ENCODE measurements around the gene IGF2BP3.
"Not testable (repeated sequence)": the region's sequence is repeated elsewhere in the genome, so short reads cannot be mapped to it uniquely, and the experiment has no call there.

Gene IGF2BP3

GRCh38 chr7:23426876-23427275, 43.4 kb downstream of the IGF2BP3 start:
- no peak for DNase-seq

- no peak for DNase-seq
Measured at GRCh38 chr7:23422909-23423308, 47.4 kb downstream of the IGF2BP3 start.

GRCh38 chr7:23422384-23422783, 47.9 kb downstream of the IGF2BP3 start:
- DNase-seq: no peak

GRCh38 chr7:23419845-23420244, 50.4 kb downstream of the IGF2BP3 start:
- no peak for DNase-seq

GRCh38 chr7:23419160-23419559, 51.1 kb downstream of the IGF2BP3 start:
- DNase-seq: no peak

GRCh38 chr7:23418046-23418445, 52.2 kb downstream of the IGF2BP3 start:
- DNase-seq: no peak

- DNase-seq: peak in 1 of 51 donors; percentile 2
Measured at GRCh38 chr7:23415198-23415597, 55.1 kb downstream of the IGF2BP3 start.

GRCh38 chr7:23410446-23411183, 59.7 kb downstream of the IGF2BP3 start:
- DNase-seq: no peak

GRCh38 chr7:23406564-23406963, 63.7 kb downstream of the IGF2BP3 start:
- not testable (repeated sequence) for DNase-seq

GRCh38 chr7:23405240-23405618, 65.1 kb downstream of the IGF2BP3 start:
- no peak for DNase-seq

GRCh38 chr7:23404546-23405239, 65.6 kb downstream of the IGF2BP3 start:
- DNase-seq: peak in 1 of 51 donors; percentile 7

GRCh38 chr7:23403970-23404369, 66.3 kb downstream of the IGF2BP3 start:
- DNase-seq: no peak

GRCh38 chr7:23398090-23398489, 72.2 kb downstream of the IGF2BP3 start:
- DNase-seq: not testable (repeated sequence)

- no peak for DNase-seq
Measured at GRCh38 chr7:23397241-23397640, 73.0 kb downstream of the IGF2BP3 start.

- DNase-seq: no peak
Measured at GRCh38 chr7:23396222-23397015, 73.9 kb downstream of the IGF2BP3 start.

GRCh38 chr7:23394488-23395171, 75.7 kb downstream of the IGF2BP3 start:
- DNase-seq: no peak

- no peak for DNase-seq
Measured at GRCh38 chr7:23393636-23394035, 76.7 kb downstream of the IGF2BP3 start.

GRCh38 chr7:23389701-23390100, 80.6 kb downstream of the IGF2BP3 start:
- no peak for DNase-seq

- no peak for DNase-seq
Measured at GRCh38 chr7:23387583-23387982, 82.7 kb downstream of the IGF2BP3 start.

- DNase-seq: no peak
Measured at GRCh38 chr7:23385140-23385539, 85.2 kb downstream of the IGF2BP3 start.

- DNase-seq: no peak
Measured at GRCh38 chr7:23383225-23383624, 87.1 kb downstream of the IGF2BP3 start.

GRCh38 chr7:23380961-23381360, 89.3 kb downstream of the IGF2BP3 start:
- DNase-seq: no peak
